Right lobe of liver (tissue), 4 donors: ENCODE measurements around the gene NUAK1.

ENCODE experiments used
- CTCF ChIP-seq, 4 donors: fragments of 200-600 bp in 3 of 4; fragments of 450-650 bp in 1 of 4; IDR thresholded peaks; one replicate each; pipeline versions ENCODE4 v1.5.1 to v1.8.0; 2016 to 2022; ENCODE audit warnings: antibody characterized with exemption in 4 of 4, mild to moderate bottlenecking in 2 of 4
- POLR2A ChIP-seq: fragments of 450-650 bp; IDR thresholded peaks from one replicate; pipeline ENCODE4 v1.6.1; 2017; ENCODE audit warnings: antibody characterized with exemption, mild to moderate bottlenecking
- donor health status: DM: no; HTN: no; CAD: no.
- donor health status: DM: no; HTN: no; CAD: no.
- donor health status: DM: no; HTN: yes; CAD: no.

GRCh38 chr12:106013941-106014340 is 124.8 kb downstream of the NUAK1 start:
- TF ChIP-seq CTCF (IDR thresholded peaks at IDR 0.05) (no peak), POLR2A (no peak)
